Mesodermal cell (in vitro differentiated cells): ENCODE results near the gene ARID1B.

ENCODE experiments used
- H3K27ac ChIP-seq: 2 replicates; pipeline ENCODE4 v1.7.0; 2013; ENCODE audit warnings: mild to moderate bottlenecking, low read depth, low read length, moderate library complexity; ENCODE audit not compliant: severe bottlenecking
- H3K36me3 ChIP-seq: 2 replicates; pipeline ENCODE4 v1.7.1; 2013; ENCODE audit warnings: mild to moderate bottlenecking, low read length, moderate library complexity; ENCODE audit not compliant: control insufficient read depth, insufficient read depth
- H3K4me1 ChIP-seq: one replicate; pipeline ENCODE4 v1.7.1; 2013; ENCODE audit warnings: mild to moderate bottlenecking, low read length; ENCODE audit not compliant: insufficient read depth, control insufficient read depth, poor library complexity, severe bottlenecking
- H3K4me3 ChIP-seq: 2 replicates; pipeline ENCODE4 v1.7.0; 2013; ENCODE audit warnings: low read length, control low read depth, mild to moderate bottlenecking; ENCODE audit not compliant: insufficient read depth, poor library complexity, severe bottlenecking; ENCODE audit errors: extremely low read depth
- H3K9me3 ChIP-seq: 2 replicates; pipeline ENCODE4 v1.7.1; 2013; ENCODE audit warnings: mild to moderate bottlenecking, low read length, moderate library complexity; ENCODE audit not compliant: control insufficient read depth
- WGBS, 2 experiments: methylation state at CpG; one replicate each; pipeline ENCODE4 v1.1.5; 2013; ENCODE audit warnings: missing lambda C conversion rate in 2 of 2; ENCODE audit not compliant: insufficient coverage in 2 of 2; 5-methylcytosine and 5-hydroxymethylcytosine counted together

ARID1B gene

DNA sequence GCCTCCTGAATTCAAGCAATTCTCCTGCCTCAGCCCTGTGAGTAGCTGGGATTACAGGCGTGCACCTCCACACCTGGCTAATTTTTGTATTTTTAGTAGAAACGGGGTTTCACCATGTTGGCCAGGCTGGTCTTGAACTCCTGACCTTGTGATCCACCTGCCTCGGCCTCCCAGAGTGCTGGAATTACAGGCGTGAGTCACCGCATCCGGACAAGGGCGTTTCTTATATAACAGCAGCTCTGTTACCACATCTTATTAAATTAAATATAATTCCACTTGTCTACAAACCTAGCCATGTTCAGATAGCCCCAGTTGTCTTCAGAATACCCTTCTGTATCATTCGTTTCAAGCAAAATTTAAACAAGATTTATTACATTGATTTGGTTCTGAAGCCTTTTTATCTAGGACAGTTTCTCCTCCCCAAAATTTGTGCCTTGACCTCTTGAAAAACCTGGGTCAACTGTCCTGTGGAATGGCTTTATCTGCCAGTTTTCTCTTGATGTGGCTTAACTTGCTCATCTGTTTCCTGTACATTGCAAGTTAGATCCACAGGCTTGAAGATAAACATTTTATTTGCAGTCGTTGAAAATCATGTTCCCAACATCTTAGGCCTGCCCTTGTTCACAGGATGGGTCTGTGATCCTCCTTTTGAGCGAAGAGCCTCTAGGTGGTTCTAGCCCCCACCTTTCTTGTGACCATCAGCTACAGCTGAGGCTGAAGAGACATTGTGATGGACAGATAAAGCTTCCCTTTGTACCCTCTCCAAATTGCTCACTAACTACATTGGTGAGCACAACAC, 132.2 kb downstream of the ARID1B start:
- H3K36me3 ChIP-seq, result peaks cover under 1% of the 10 kb centered on the region
- no peaks in the 10 kb centered on the region for H3K9me3 ChIP-seq
- no peak overlapping the region for H3K27ac ChIP-seq
- peaks cover 5% of the 10 kb centered on the region for H3K4me1 ChIP-seq
- no peak overlapping the region for H3K4me3 ChIP-seq
- 86 to 98% methylated on average over 7 to 10 of the region's 10 CpGs for WGBS, 2 experiments

DNA sequence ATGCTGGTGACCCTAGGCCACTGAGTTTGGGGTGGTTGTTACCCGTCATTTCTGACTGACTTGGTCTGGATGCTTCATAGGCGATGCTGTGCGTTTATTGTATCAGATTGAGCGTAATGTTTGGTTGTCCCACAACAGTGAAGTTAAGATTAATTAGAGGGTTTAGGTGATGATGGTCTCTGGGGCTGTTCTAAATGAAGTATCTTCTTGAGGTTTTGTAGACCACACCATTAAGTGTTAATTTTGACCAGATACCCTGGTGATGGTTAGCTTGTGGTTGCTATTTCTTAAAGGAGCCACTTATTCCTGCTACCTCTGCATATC, 132.8 kb downstream of the ARID1B start:
- no peaks in the 10 kb centered on the region for H3K36me3 ChIP-seq
- H3K4me1 ChIP-seq, result peaks cover 5% of the 10 kb centered on the region
- H3K4me3 ChIP-seq, result no peak overlapping the region
- H3K27ac ChIP-seq, result no peak overlapping the region
- WGBS, 2 experiments, result 90 to 100% methylated on average over 2 to 3 of the region's 4 CpGs
- H3K9me3 ChIP-seq, result no peaks in the 10 kb centered on the region

GRCh38 chr6:156910938-156911337, 133.8 kb downstream of the ARID1B start:
- peaks cover 5% of the 10 kb centered on the region for H3K4me1 ChIP-seq
- WGBS, 2 experiments, result no CpG with 5 or more reads among the region's 1 CpG
- no peak overlapping the region for H3K27ac ChIP-seq
- no peaks in the 10 kb centered on the region for H3K9me3 ChIP-seq
- H3K4me3 ChIP-seq, result no peak overlapping the region
- no peaks in the 10 kb centered on the region for H3K36me3 ChIP-seq

DNA sequence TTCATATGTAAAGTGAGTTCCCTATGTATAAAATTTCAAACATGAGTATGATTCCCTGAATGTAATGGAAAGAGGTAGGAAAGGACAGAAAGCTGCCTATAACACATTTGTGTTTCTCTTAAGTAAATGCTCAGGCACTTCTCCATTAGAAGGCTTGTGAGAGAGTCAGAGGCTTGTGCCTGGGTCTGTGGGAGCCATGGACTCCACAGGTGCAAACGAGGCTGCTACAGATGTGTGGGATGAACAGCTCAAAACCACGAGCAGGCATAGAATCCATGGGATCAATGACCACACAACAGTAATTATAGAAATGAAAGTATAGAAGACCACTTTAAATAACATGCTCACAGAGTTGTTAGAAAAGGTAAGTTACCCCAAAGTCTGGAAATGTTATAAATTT, 134.4 kb downstream of the ARID1B start:
- H3K9me3 ChIP-seq, result no peaks in the 10 kb centered on the region
- WGBS, 2 experiments, result no CpG with 5 or more reads among the region's 2 CpGs
- no peaks in the 10 kb centered on the region for H3K36me3 ChIP-seq
- no peak overlapping the region for H3K27ac ChIP-seq
- H3K4me3 ChIP-seq, result no peak overlapping the region
- H3K4me1 ChIP-seq, result peaks cover 11% of the 10 kb centered on the region

DNA sequence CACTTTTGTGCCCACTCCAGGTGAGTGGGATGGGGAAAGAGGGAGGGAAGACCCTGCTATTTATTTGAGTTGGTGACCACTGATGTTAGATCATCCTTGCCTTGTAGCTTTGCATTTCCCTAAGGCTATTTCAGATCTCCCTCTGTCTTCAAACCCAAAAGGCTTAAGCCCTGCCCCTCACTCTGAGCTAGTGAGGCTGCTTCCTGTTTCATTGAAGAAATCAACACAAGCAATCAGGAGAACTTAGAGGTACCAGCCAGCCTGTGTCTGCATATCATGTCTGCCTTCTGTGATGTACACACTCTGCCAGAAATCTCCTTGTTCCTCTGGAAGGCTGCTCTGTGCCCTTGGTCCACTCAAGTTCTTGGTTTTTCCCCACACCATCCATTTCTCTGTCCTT, 135.3 kb downstream of the ARID1B start:
- H3K4me3 ChIP-seq, result no peak overlapping the region

DNA sequence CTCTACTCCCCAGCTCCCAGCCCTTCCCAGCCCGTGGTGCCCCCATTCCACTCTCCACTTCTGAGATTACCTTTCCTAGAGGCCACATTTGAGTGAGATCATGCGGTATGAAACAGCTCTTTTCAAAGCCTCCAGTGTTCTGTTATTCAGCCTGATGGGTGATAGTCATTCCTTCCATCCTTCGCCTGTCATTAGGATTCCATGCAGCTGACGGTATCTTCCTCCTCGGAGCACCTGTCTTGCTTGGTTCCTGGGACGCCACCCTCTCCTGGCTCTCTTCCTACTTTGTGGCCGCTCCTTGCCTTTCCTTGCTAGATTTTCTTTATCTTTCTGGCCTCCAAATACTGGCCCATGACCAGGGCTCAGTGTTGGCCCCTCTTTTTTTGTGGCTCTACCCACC, 137.0 kb downstream of the ARID1B start:
- H3K36me3 ChIP-seq, result no peaks in the 10 kb centered on the region
- H3K4me1 ChIP-seq, result peaks cover 18% of the 10 kb centered on the region
- H3K27ac ChIP-seq, result no peak overlapping the region
- WGBS, 2 experiments, result 90 to 95% methylated on average over 6 to 7 of the region's 7 CpGs
- H3K4me3 ChIP-seq, result no peak overlapping the region
- H3K9me3 ChIP-seq, result no peaks in the 10 kb centered on the region

More for the DNA sequence above, 135.3 kb downstream of the ARID1B start:
- Histone ChIP-seq H3K9me3 (no peaks in the 10 kb centered on the region), H3K27ac (peak overlapping the region; percentile 30), H3K36me3 (no peaks in the 10 kb centered on the region), H3K4me1 (peaks cover 18% of the 10 kb centered on the region)

DNA sequence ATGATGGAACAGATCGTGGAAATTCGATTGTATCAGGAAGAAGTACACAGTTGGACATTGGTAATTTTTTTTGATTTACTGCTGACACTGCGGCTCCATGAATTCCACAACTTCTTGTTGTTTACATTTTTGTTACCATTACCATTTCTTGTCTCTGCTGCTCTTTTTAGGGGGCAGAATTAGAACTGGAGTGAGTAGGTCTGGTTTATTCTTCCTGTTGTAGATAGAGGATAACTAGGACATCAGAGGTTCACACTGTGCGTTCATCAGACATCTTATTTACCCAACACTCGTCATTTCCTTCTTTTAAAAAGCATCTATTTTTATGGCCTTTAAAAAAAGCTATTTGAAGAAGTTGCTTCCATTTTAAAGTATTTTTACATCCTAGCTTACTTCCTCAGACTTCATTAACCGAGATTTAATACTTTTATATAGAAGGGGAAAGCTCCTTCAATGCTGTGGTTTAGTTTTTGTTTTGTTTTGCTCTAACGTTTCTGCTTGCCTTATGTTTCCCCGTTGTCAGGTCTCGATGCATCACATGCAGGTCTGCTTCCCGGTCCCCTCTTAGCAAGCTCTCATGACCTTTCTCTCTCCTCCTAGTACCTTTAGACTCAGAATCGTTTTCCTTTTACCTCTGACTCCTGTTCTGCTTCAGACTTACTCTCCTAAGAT, 139.1 kb downstream of the ARID1B start:
- Histone ChIP-seq H3K9me3 (no peaks in the 10 kb centered on the region), H3K4me1 (peaks cover 18% of the 10 kb centered on the region), H3K4me3 (no peak overlapping the region), H3K36me3 (no peaks in the 10 kb centered on the region), H3K27ac (no peak overlapping the region)
- 80 to 90% methylated on average over 6 to 7 of the region's 11 CpGs for WGBS, 2 experiments

- peaks cover 14% of the 10 kb centered on the region for H3K4me1 ChIP-seq
- no peaks in the 10 kb centered on the region for H3K36me3 ChIP-seq
- H3K9me3 ChIP-seq, result no peaks in the 10 kb centered on the region
- no peak overlapping the region for H3K27ac ChIP-seq
- H3K4me3 ChIP-seq, result no peak overlapping the region
- WGBS, 2 experiments, result 62 to 78% methylated on average over 1 to 3 of the region's 5 CpGs
These were observed 140.0 kb downstream of the ARID1B start for GRCh38 chr6:156917213-156917612.

DNA sequence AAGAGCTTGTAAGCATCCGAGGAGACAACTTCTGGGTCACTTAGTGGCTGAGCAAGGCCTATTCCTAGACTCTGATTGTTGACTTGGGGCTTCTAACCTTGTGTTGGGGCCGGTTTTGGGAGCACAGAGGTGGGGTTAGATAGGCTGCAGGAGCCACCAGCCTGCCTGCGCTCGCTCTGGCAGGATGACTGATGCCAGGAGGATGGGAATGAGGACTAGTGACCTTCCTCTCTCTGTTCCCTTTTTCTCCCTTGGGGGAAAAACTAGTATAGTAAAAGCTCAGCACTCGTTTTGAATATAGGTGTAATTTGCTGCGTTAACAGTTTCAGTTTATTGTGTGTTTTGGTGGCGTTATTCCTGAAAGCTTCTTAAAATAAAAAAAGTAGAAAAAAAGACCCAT, 141.5 kb downstream of the ARID1B start:
- peaks cover 2% of the 10 kb centered on the region for H3K36me3 ChIP-seq
- peaks cover 13% of the 10 kb centered on the region for H3K4me1 ChIP-seq
- no peak overlapping the region for H3K27ac ChIP-seq
- no peaks in the 10 kb centered on the region for H3K9me3 ChIP-seq
- 77 to 83% methylated on average over 6 of the region's 7 CpGs for WGBS, 2 experiments
- H3K4me3 ChIP-seq, result no peak overlapping the region

DNA sequence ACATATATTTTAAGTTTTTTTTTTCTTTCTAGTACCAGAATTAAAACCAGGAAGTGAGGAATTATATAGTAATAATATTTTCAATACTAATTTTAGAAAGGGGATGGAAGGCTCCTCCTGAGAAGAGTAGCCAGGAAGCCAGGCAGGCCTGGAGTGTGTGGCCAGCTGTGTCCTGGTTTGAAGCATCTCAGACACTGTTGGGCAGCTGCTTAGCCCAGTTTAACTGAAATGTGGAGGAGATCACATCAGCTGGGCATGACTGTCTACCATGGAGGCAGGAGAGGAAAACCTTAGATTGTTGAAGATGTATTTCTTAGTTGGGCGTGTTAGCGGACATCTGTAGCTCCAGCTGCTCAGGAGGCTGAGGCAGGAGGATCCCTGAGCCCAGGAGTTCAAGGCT, 142.2 kb downstream of the ARID1B start:
- no peak overlapping the region for H3K27ac ChIP-seq

DNA sequence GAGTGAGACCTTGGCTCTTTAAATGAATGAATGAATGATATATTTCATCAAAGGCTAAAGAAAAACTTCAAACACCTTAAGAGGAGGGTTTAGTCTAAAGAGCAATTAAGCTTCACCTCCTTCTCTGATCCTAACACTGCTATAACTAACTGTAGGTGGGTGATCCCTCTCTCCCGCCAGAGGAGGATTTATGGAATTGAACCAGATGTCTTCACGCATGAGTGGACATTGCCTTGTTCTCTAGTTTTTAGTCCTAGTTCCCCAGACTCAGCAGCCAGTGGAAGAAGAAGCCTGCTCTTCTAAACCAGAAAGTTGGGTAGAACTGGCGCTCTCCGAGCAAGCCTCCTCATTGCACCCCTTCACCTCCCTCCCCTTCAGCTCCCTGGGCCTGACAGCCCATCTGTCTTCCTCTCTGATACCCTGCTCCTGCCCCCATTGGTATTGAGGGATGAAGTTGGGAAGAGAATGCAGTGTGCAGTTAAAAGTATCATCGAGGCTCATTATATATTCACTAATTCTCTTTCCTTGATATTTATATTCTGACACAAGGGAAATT, 142.7 kb downstream of the ARID1B start:
- 80 to 100% methylated on average over 1 of the region's 5 CpGs for WGBS, 2 experiments
- Histone ChIP-seq H3K4me1 (peaks cover 14% of the 10 kb centered on the region), H3K4me3 (no peak overlapping the region), H3K27ac (no peak overlapping the region), H3K9me3 (no peaks in the 10 kb centered on the region), H3K36me3 (peaks cover 4% of the 10 kb centered on the region)

More for the DNA sequence above, 142.2 kb downstream of the ARID1B start:
- peaks cover 4% of the 10 kb centered on the region for H3K36me3 ChIP-seq
- no peak overlapping the region for H3K4me3 ChIP-seq
- no peaks in the 10 kb centered on the region for H3K9me3 ChIP-seq
- peaks cover 13% of the 10 kb centered on the region for H3K4me1 ChIP-seq
- 93 to 100% methylated on average over 2 of the region's 2 CpGs for WGBS, 2 experiments
